ENCODE results near the gene WWOX.

The WWOX gene

GRCh38 chr16:78278056-78278450, 178.6 kb downstream of the WWOX start:
- DNase-seq = no peak

DNA sequence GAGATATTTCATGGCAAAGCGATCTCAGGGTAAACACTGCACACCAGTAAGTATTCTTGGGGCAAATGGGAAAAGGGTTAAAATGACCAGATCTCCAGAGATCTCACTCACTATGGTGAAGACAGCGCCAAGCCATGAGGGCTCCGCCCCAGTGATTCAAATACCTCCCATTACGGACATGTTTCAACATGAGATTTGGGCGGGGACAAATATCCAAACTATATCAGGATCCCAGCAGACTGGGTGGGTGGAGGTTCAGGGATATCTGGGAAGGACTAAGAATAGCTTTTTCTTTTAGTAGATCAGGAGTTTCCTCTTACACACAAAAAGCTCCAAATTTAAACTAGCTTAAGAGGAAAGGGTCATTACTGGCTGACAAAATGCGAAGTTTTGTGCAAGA, 181.7 kb downstream of the WWOX start:
- no peak for DNase-seq

DNA sequence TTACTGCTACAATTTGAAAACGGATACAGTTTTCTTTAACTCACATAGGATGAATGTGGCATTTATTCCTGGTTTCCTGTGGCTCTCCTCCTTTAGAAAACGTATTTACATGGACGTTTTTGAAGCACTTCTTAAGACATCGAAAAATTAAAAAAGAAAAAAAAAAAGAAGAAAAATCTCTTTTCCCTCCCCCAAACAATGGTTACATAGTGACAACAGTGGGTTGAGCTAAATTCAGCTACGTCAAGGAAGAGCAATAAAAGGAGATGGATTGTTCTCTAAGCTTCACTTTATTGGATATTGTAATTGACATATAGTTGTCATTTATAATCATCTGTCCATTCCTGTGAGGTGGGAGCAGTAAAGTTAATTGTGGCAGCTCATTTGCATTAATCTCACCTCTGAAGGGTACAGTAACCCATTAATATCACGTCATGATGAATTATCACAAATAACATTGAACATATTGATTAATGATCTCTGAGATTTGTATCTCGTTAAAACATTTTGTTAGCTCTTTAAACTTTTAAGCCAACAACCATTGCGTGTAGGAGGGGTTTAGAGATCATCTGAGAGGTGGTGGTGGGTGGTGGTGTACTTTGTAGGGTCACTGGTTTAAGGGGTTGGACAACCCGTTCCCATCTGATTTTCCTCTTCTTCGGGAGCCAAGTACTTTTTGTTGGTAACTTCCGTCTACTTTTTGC, 184.2 kb downstream of the WWOX start:
- no peak for DNase-seq

- DNase-seq = no peak
These were observed 184.9 kb downstream of the WWOX start for GRCh38 chr16:78284326-78284725.

- DNase-seq = no peak
These were observed 185.5 kb downstream of the WWOX start for GRCh38 chr16:78284957-78285434.

- DNase-seq = no peak
These were observed 186.0 kb downstream of the WWOX start for GRCh38 chr16:78285437-78285922.

- DNase-seq = no peak
These were observed 186.6 kb downstream of the WWOX start for GRCh38 chr16:78286065-78286464.

- DNase-seq = no peak
These were observed 189.4 kb downstream of the WWOX start for GRCh38 chr16:78288888-78289287.

DNA sequence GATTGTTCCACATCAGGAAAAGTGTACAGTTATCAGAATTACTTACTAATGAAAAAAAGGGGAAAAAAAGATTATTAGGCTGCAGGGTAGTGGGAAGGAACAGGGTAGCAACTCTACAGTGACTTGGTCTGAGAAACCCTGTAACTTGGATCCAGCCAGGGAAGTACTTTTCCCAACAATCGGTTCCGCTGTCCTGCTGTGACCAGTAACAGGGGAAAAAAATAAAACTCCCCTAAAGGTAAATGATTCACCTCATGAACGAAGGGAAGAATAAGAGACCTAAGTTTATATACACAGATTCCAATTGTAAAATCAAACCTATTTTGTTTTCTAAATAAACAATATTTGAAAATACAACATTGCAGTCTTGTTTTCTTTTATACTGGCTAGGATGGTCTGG, 189.9 kb downstream of the WWOX start:
- no peak for DNase-seq

- no peak for DNase-seq
These were observed 190.4 kb downstream of the WWOX start for GRCh38 chr16:78289844-78290277.

DNA sequence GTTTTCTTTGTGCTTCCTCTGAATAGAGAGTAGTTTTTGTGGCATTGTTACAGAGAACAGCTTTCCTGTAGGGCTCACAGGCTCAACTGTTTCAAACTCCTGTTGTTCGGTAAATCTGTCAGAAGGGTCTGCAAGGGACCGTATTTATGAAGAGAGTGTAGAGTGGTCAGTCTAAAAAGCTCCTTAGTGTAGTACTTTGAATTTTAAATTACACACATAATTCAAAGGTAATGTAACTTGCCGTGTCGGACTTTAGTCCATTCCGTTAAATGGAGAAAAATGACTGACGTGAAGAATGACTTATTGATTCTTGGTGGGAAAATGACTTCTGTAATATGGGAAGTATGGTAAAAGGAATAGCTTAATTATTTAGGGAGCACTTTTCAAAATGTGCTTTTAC, 190.9 kb downstream of the WWOX start:
- DNase-seq = no peak

GRCh38 chr16:78290872-78291591, 191.6 kb downstream of the WWOX start:
- no peak for DNase-seq

- DNase-seq = no peak
These were observed 192.2 kb downstream of the WWOX start for GRCh38 chr16:78291604-78292003.

- DNase-seq = no peak
These were observed 192.8 kb downstream of the WWOX start for GRCh38 chr16:78292086-78292843.

DNA sequence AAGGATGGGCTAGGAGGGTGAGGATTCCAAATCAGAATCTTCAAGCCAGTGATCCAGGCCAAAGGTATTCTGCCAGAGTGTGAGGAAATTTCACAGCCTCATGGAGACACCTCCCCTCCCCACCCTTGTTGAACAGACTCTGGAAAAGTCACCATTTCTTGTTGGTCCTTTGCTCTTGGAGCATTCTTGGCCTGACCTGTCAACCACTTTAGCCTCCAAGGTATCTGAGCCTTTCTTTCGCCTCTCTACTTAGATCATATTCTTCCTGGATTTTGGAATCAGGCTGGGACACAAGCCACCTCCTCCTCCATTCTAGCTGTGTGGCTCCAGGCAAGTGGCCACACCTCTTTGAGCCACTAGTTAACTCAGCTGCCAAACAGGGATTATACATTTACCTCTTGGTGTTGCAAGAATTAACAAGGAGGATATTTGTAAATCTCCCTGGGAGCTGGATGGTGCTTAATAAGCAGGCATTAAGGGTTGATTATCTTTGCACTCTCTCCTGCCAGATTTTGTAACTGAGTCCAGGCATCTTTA, 193.5 kb downstream of the WWOX start:
- no peak for DNase-seq

- DNase-seq = no peak
These were observed 195.2 kb downstream of the WWOX start for GRCh38 chr16:78294538-78295225.

- no peak for DNase-seq
These were observed 197.7 kb downstream of the WWOX start for GRCh38 chr16:78297066-78297666.

DNA sequence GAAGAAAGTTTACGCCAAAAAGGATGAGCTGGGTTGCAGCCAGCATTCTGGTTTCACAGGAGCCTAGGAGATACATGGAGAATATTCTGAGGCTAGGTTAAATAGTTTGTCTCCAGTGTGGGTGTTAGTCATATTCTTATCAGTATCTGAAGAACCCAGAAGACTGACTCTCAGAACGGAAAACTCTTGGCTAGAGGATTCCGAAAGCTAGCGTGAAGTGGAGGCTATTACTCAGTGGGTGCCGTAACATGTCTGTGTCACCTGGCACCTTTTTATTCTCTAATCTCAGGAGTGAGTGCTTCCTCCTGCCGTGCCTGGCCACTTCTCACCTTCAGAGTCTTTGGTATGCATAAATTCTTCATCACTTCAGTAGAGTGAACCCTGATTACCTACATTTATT, 199.5 kb downstream of the WWOX start:
- no peak for DNase-seq

- DNase-seq = no peak
These were observed 201.0 kb downstream of the WWOX start for GRCh38 chr16:78300469-78300868.

DNA sequence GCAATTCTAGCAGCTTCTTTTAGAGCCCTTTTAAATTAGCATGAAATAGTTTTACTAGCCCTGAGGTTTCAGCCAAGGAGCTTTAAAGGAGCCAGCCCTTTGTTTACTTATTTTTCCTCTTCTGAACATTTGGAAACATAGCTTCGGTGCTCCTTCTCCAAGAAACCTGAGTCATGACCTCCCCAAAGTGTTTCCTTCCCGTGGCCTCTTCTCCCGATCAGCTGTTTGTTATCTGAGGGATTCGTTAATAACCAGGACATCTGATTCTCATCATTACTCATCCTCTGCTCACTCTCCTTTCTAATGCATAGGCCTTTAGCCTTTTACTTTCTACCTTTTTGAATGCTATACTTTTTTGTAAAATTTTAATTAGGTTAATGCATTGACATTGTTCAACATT, 204.5 kb downstream of the WWOX start:
- DNase-seq = no peak

GRCh38 chr16:78306361-78306760, 206.9 kb downstream of the WWOX start:
- DNase-seq = no peak

GRCh38 chr16:78307824-78308528, 208.5 kb downstream of the WWOX start:
- DNase-seq = no peak
